Transverse colon (tissue), 4 donors: Measurements from ENCODE around the gene HMCN2. TPM values are rescaled to one million over a fixed set of nuclear protein-coding genes. Genes with fewer than 3 reads are reported as not detected.

Experiments
- DNase-seq: peaks from one replicate; pipeline ENCODE4 v3.0.0-alpha.2; 2019
- H3K27ac ChIP-seq, 4 donors: fragments of 200-600 bp; sonication (generic); 2 replicates each; pipeline ENCODE4 v1.5.1; 2016 to 2018; ENCODE audit warnings: inconsistent platforms in 4 of 4
- H3K27me3 ChIP-seq: fragments of 200-600 bp; sonication (generic); 2 replicates; pipeline ENCODE4 v1.5.1; 2017; ENCODE audit warnings: inconsistent platforms
- H3K36me3 ChIP-seq, 4 donors: fragments of 200-600 bp; sonication (generic); 2 replicates each; pipeline ENCODE4 v1.5.1; 2017 to 2019; ENCODE audit warnings: inconsistent platforms in 4 of 4
- H3K4me1 ChIP-seq, 4 donors: fragments of 200-600 bp; sonication (generic); 2 replicates each; pipeline ENCODE4 v1.5.1; 2017 to 2020; ENCODE audit warnings: inconsistent platforms in 4 of 4
- H3K4me3 ChIP-seq, 4 donors: fragments of 200-600 bp; sonication (generic); 1 replicate in 1 of 4; 2 replicates in 3 of 4; pipeline versions ENCODE4 v1.5.1 to v1.6.1; 2017 to 2019; ENCODE audit warnings: inconsistent platforms in 4 of 4
- H3K9me3 ChIP-seq, 2 donors: fragments of 200-600 bp; sonication (generic); 2 replicates each; pipeline ENCODE4 v1.5.1; 2017 to 2019; ENCODE audit warnings: inconsistent platforms in 2 of 2
- EP300 ChIP-seq: sonication (generic); formaldehyde crosslinking; IDR thresholded peaks from one replicate; pipeline ENCODE4 v1.6.1; 2017; ENCODE audit warnings: antibody characterized with exemption, low read depth
- POLR2A ChIP-seq: fragments of 450-650 bp; IDR thresholded peaks from one replicate; pipeline ENCODE4 v1.6.1; 2016; ENCODE audit warnings: antibody characterized with exemption, mild to moderate bottlenecking, moderate library complexity
- POLR2AphosphoS5 ChIP-seq, 3 donors: sonication (generic); formaldehyde crosslinking; IDR thresholded peaks; one replicate each; pipeline ENCODE4 v1.6.1; 2016; ENCODE audit warnings: antibody characterized with exemption in 3 of 3
- WGBS, 2 donors: methylation state at CpG; one replicate each; pipeline ENCODE4 v1.1.5; 2018; ENCODE audit warnings: low coverage in 1 of 2; 5-methylcytosine and 5-hydroxymethylcytosine counted together
- in situ Hi-C, 4 donors: fragments of 200-750 bp; cut with MboI; loops; one replicate each; pipeline versions ENCODE4 v1.15.0 to v1.15.1; 2017; ENCODE audit warnings: low sequenced_read_pairs in 3 of 4, low pct_ligation_motif_present in 1 of 4, low pct_unique_long_range_greater_than_20kb in 1 of 4
- intact Hi-C: fragments of 100-400 bp; cut with DNase I; formaldehyde crosslinking; loops from one replicate; pipeline ENCODE4 v1.15.1; 2023; ENCODE audit warnings: low total_unique reads
- total RNA-seq, 4 donors: library from RNA; depleted of rRNA; stranded (reverse); fragments of >200 nt; gene quantifications; one replicate each; pipeline ENCODE4 v1.1.0, GENCODE V29; 2016
- TF ChIP-seq, protein P1 (sequence below), 5 experiments: fragments of 200-600 bp in 3 of 5; fragments of 450-650 bp in 2 of 5; sonication (generic) in 3 of 5; IDR thresholded peaks; 1 replicate in 2 of 5; 2 replicates in 3 of 5; pipeline ENCODE4 v1.5.1; 2016 to 2017; ENCODE audit warnings: antibody characterized with exemption in 5 of 5, inconsistent platforms in 3 of 5, mild to moderate bottlenecking in 2 of 5, moderate library complexity in 1 of 5

Gene HMCN2
- total RNA-seq, 4 donors from 2014 or later, result 7.8 to 40.0 (median 15.2) TPM

DNA sequence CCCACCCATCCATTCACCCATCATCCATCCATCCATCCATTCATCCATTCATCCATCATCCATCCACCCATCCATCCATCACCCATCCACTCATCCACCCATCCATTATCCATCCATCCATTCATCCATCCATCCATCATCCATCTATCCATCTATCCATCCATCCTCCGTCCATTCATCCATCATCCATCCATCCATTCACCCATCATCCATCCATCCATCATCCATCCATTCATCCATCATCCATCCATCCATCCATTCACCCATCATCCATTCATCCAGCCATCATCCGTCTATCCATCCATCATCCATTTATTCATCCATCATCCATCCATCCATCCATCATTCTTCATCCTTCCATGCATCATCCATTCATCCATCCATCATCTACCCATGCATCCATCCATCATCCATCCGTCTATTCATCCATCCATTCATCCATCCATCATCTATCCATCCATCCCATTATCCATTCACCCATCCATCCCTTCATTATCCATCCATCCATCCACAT, 189.3 kb downstream of the HMCN2 start:
- in situ Hi-C loops (loop anchor here in 3 of 4 donors (5.0 to 10.0 kb wide), 3 partner anchors 220 to 230 kb away; no protein-coding TSS in a partner anchor), intact Hi-C loops (no loop called here)
- TF ChIP-seq, protein P1, sequence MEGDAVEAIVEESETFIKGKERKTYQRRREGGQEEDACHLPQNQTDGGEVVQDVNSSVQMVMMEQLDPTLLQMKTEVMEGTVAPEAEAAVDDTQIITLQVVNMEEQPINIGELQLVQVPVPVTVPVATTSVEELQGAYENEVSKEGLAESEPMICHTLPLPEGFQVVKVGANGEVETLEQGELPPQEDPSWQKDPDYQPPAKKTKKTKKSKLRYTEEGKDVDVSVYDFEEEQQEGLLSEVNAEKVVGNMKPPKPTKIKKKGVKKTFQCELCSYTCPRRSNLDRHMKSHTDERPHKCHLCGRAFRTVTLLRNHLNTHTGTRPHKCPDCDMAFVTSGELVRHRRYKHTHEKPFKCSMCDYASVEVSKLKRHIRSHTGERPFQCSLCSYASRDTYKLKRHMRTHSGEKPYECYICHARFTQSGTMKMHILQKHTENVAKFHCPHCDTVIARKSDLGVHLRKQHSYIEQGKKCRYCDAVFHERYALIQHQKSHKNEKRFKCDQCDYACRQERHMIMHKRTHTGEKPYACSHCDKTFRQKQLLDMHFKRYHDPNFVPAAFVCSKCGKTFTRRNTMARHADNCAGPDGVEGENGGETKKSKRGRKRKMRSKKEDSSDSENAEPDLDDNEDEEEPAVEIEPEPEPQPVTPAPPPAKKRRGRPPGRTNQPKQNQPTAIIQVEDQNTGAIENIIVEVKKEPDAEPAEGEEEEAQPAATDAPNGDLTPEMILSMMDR (IDR thresholded peaks at IDR 0.05), result no peak
- TF ChIP-seq EP300 (no peak), POLR2A (no peak), POLR2AphosphoS5 (IDR thresholded peaks at IDR 0.05) (no peak)
- Histone ChIP-seq H3K9me3 (no peaks in the 10 kb centered on the region), H3K4me1 (peaks cover 20 to 31% (median 24%) of the 10 kb centered on the region in 4 donors), H3K4me3 (no peak overlapping the region), H3K27me3 (no peaks in the 10 kb centered on the region), H3K27ac (no peak overlapping the region), H3K36me3 (no peaks in the 10 kb centered on the region)
- no peak for DNase-seq
- 33 to 69% methylated on average over 3 of the region's 3 CpGs for WGBS, 2 donors

DNA sequence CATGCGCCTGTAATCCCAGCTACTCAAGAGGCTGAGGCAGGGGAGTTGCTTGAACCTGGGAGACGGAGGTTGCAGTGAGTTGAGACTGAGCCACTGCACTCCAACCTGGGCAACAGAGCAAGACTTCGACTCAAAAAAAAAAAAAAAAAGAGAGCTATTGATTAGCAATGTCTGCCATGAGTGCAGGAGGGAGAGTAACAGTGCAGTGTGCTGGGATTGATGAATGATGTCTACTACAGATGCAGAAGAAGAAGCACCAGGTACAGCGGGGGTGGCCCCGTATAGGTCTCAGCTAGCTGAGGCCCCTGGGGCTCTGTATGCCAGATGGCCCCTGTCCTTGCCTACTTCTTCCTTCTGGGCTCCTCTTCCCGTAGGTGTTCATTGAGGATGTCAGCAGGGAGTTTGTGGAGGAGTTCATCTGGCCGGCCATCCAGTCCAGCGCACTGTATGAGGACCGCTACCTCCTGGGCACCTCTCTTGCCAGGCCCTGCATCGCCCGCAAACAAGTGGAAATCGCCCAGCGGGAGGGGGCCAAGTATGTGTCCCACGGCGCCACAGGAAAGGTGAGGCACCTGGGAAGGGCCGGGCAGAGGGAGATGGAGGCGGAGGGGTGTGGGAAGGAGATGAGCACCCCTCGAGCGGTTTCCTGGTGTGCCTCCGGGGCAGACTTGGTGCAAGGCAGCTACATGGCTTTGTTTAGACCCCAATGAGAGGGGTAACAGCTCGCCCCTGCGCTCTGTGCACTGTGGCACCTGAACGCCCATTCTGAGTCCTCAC, 192.7 kb downstream of the HMCN2 start:
- WGBS, 2 donors, result 73 to 88% methylated on average over 8 to 23 of the region's 23 CpGs
- Histone ChIP-seq H3K4me3 (no peak overlapping the region), H3K36me3 (no peaks in the 10 kb centered on the region), H3K27me3 (no peaks in the 10 kb centered on the region), H3K4me1 (peaks cover 0 to 5% (median 2%) of the 10 kb centered on the region in 4 donors), H3K27ac (no peak overlapping the region), H3K9me3 (no peaks in the 10 kb centered on the region)
- intact Hi-C loops, result no loop called here
- DNase-seq, result no peak
- TF ChIP-seq POLR2A (no peak), EP300 (no peak)
- TF ChIP-seq, protein P1 (IDR thresholded peaks at IDR 0.05), result no peak
- in situ Hi-C loops, result loop anchor here in 3 of 4 donors (5.0 to 10.0 kb wide), 3 partner anchors 217 to 227 kb away; no protein-coding TSS in a partner anchor

DNA sequence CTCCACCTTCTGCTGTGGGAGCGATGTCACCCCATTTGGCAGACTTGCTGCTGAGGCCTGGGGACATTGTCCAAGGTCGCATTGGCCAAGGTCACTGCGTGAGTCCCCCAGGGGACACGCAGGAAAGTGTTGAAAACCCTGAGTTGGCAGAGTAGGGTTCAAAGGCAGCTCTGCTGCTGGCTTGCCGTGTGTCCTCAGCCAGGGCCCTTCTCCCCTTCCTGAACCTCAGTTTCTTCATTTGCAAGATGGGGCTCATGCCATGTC, 193.2 kb downstream of the HMCN2 start:
- intact Hi-C loops, result no loop called here
- no peak for DNase-seq
- WGBS, 2 donors, result 82% methylated on average over 5 of the region's 5 CpGs; no CpG with 5 or more reads in 1 of the 2 donors
- peaks cover 0 to under 1% (median 0%) of the 10 kb centered on the region in 4 donors for H3K4me1 ChIP-seq
- in situ Hi-C loops, result loop anchor here in 3 of 4 donors (5.0 to 10.0 kb wide), 3 partner anchors 216 to 226 kb away; no protein-coding TSS in a partner anchor
- no peaks in the 10 kb centered on the region for H3K27me3 ChIP-seq
- H3K9me3 ChIP-seq, result no peaks in the 10 kb centered on the region
- no peak overlapping the region for H3K27ac ChIP-seq
- H3K4me3 ChIP-seq, result no peak overlapping the region
- TF ChIP-seq POLR2A, result no peak
- no peak for TF ChIP-seq EP300
- TF ChIP-seq, protein P1 (IDR thresholded peaks at IDR 0.05), result no peak
- no peak for TF ChIP-seq POLR2AphosphoS5 (IDR thresholded peaks at IDR 0.05)
- no peaks in the 10 kb centered on the region for H3K36me3 ChIP-seq

DNA sequence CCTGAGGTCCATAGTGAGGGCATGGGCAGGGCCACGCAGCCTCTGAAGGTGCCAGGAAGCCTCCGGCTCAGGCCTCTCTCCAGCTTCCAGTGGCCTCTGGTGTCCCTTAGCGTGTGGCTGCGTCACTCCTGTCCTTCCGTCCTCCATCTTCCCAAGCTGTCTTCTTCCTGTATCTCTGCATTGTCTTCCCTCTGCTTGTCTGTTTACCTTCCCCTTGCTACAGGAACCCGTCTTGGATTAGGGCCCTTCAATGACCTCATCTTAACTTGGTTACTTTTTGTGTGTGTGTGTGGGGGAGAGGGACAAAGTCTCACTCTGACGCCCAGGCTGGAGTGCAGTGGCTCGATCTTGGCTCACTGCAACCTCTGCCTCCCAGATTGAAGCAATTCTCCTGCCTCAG, 193.6 kb downstream of the HMCN2 start:
- Histone ChIP-seq H3K4me1 (no peaks in the 10 kb centered on the region), H3K27me3 (no peaks in the 10 kb centered on the region), H3K27ac (no peak overlapping the region), H3K36me3 (no peaks in the 10 kb centered on the region), H3K4me3 (no peak overlapping the region), H3K9me3 (no peaks in the 10 kb centered on the region)
- DNase-seq, result no peak
- in situ Hi-C loops (loop anchor here in 3 of 4 donors (5.0 to 10.0 kb wide), 3 partner anchors 216 to 226 kb away; no protein-coding TSS in a partner anchor), intact Hi-C loops (no loop called here)
- no peak for TF ChIP-seq POLR2AphosphoS5 (IDR thresholded peaks at IDR 0.05)
- no peak for TF ChIP-seq POLR2A
- TF ChIP-seq, protein P1 (IDR thresholded peaks at IDR 0.05), result no peak
- TF ChIP-seq EP300, result no peak
- whole genome bisulfite sequencing, 2 donors, result 17 to 60% methylated on average over 1 to 8 of the region's 8 CpGs
